Measurements from ENCODE around the gene RPL10A. TPM values are rescaled to one million over a fixed set of nuclear protein-coding genes. Genes with fewer than 3 reads are reported as not detected.

Gene RPL10A
- total and polyA plus RNA-seq, 2 of the 8 experiments (the other 6 are each of a cell fraction or from before 2014, with no cell fraction given) = 1,893 to 2,948 TPM

GRCh38 chr6:35445691-35446090 is 22.5 kb upstream of the RPL10A start (continued):
- TF ChIP-seq, protein P1, sequence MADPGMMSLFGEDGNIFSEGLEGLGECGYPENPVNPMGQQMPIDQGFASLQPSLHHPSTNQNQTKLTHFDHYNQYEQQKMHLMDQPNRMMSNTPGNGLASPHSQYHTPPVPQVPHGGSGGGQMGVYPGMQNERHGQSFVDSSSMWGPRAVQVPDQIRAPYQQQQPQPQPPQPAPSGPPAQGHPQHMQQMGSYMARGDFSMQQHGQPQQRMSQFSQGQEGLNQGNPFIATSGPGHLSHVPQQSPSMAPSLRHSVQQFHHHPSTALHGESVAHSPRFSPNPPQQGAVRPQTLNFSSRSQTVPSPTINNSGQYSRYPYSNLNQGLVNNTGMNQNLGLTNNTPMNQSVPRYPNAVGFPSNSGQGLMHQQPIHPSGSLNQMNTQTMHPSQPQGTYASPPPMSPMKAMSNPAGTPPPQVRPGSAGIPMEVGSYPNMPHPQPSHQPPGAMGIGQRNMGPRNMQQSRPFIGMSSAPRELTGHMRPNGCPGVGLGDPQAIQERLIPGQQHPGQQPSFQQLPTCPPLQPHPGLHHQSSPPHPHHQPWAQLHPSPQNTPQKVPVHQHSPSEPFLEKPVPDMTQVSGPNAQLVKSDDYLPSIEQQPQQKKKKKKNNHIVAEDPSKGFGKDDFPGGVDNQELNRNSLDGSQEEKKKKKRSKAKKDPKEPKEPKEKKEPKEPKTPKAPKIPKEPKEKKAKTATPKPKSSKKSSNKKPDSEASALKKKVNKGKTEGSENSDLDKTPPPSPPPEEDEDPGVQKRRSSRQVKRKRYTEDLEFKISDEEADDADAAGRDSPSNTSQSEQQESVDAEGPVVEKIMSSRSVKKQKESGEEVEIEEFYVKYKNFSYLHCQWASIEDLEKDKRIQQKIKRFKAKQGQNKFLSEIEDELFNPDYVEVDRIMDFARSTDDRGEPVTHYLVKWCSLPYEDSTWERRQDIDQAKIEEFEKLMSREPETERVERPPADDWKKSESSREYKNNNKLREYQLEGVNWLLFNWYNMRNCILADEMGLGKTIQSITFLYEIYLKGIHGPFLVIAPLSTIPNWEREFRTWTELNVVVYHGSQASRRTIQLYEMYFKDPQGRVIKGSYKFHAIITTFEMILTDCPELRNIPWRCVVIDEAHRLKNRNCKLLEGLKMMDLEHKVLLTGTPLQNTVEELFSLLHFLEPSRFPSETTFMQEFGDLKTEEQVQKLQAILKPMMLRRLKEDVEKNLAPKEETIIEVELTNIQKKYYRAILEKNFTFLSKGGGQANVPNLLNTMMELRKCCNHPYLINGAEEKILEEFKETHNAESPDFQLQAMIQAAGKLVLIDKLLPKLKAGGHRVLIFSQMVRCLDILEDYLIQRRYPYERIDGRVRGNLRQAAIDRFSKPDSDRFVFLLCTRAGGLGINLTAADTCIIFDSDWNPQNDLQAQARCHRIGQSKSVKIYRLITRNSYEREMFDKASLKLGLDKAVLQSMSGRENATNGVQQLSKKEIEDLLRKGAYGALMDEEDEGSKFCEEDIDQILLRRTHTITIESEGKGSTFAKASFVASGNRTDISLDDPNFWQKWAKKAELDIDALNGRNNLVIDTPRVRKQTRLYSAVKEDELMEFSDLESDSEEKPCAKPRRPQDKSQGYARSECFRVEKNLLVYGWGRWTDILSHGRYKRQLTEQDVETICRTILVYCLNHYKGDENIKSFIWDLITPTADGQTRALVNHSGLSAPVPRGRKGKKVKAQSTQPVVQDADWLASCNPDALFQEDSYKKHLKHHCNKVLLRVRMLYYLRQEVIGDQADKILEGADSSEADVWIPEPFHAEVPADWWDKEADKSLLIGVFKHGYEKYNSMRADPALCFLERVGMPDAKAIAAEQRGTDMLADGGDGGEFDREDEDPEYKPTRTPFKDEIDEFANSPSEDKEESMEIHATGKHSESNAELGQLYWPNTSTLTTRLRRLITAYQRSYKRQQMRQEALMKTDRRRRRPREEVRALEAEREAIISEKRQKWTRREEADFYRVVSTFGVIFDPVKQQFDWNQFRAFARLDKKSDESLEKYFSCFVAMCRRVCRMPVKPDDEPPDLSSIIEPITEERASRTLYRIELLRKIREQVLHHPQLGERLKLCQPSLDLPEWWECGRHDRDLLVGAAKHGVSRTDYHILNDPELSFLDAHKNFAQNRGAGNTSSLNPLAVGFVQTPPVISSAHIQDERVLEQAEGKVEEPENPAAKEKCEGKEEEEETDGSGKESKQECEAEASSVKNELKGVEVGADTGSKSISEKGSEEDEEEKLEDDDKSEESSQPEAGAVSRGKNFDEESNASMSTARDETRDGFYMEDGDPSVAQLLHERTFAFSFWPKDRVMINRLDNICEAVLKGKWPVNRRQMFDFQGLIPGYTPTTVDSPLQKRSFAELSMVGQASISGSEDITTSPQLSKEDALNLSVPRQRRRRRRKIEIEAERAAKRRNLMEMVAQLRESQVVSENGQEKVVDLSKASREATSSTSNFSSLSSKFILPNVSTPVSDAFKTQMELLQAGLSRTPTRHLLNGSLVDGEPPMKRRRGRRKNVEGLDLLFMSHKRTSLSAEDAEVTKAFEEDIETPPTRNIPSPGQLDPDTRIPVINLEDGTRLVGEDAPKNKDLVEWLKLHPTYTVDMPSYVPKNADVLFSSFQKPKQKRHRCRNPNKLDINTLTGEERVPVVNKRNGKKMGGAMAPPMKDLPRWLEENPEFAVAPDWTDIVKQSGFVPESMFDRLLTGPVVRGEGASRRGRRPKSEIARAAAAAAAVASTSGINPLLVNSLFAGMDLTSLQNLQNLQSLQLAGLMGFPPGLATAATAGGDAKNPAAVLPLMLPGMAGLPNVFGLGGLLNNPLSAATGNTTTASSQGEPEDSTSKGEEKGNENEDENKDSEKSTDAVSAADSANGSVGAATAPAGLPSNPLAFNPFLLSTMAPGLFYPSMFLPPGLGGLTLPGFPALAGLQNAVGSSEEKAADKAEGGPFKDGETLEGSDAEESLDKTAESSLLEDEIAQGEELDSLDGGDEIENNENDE (IDR thresholded peaks at IDR 0.05; ENCODE audit: insufficient replicate concordance, low read length) = no peak
- TF ChIP-seq GABPA (IDR thresholded peaks at IDR 0.05; ENCODE audit: borderline replicate concordance, insufficient read depth, low read length) (no peak), CEBPB (IDR thresholded peaks at IDR 0.05; ENCODE audit: low read depth, low read length) (no peak), ZNF274 (IDR thresholded peaks at IDR 0.05; ENCODE audit: borderline replicate concordance, extremely low read depth, low read length) (no peak), FOSL1 (IDR thresholded peaks at IDR 0.05; ENCODE audit: insufficient read depth, low read depth, low read length) (no peak), RAD21 (IDR thresholded peaks at IDR 0.05 in 1 of 2, conservative IDR thresholded peaks at IDR 0.05 in 1 of 2; ENCODE audit: low read depth in 2 of 2, low read length in 2 of 2) (no peak), SRF (IDR thresholded peaks at IDR 0.05; ENCODE audit: low read depth, low read length) (no peak), RXRA (IDR thresholded peaks at IDR 0.05; ENCODE audit: insufficient read depth, low read depth, low read length) (no peak)
- TF ChIP-seq, protein P2, sequence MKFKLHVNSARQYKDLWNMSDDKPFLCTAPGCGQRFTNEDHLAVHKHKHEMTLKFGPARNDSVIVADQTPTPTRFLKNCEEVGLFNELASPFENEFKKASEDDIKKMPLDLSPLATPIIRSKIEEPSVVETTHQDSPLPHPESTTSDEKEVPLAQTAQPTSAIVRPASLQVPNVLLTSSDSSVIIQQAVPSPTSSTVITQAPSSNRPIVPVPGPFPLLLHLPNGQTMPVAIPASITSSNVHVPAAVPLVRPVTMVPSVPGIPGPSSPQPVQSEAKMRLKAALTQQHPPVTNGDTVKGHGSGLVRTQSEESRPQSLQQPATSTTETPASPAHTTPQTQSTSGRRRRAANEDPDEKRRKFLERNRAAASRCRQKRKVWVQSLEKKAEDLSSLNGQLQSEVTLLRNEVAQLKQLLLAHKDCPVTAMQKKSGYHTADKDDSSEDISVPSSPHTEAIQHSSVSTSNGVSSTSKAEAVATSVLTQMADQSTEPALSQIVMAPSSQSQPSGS (IDR thresholded peaks at IDR 0.05; ENCODE audit: low read length) = no peak

Data from H1 (cell line).